Breast epithelium (tissue), 4 donors: ENCODE measurements around the gene FAM228B. TPM values are rescaled to one million over a fixed set of nuclear protein-coding genes. Genes with fewer than 3 reads are reported as not detected.

Source experiments
- DNase-seq, 2 donors: peaks; one replicate each; pipeline ENCODE4 v3.0.0-alpha.2; 2019; ENCODE audit warnings: low spot score in 2 of 2
- H3K27ac ChIP-seq, 2 donors: fragments of 200-600 bp; sonication (generic) in 1 of 2; one replicate each; pipeline ENCODE4 v1.5.1; 2016 to 2019; ENCODE audit warnings: mild to moderate bottlenecking in 1 of 2
- H3K27me3 ChIP-seq, 2 donors: fragments of 200-600 bp; sonication (generic) in 1 of 2; one replicate each; pipeline versions ENCODE4 v1.5.1 to v1.6.0; 2017 to 2019; ENCODE audit warnings: control low read depth in 1 of 2, mild to moderate bottlenecking in 1 of 2
- H3K36me3 ChIP-seq: fragments of 200-600 bp; one replicate; pipeline ENCODE4 v1.5.1; 2019
- H3K4me1 ChIP-seq, 2 donors: fragments of 200-600 bp; sonication (generic); one replicate each; pipeline ENCODE4 v1.5.1; 2016 to 2019; ENCODE audit warnings: control low read depth in 1 of 2
- H3K4me3 ChIP-seq, 3 donors: fragments of 200-600 bp; sonication (generic); 1 replicate in 2 of 3; 2 replicates in 1 of 3; pipeline ENCODE4 v1.5.1; 2016 to 2019; ENCODE audit warnings: mild to moderate bottlenecking in 3 of 3, moderate library complexity in 2 of 3
- H3K9me3 ChIP-seq, 2 donors: fragments of 200-600 bp; sonication (generic) in 1 of 2; one replicate each; pipeline ENCODE4 v1.5.1; 2016 to 2019; ENCODE audit warnings: control low read depth in 1 of 2
- CTCF ChIP-seq, 3 donors: fragments of 450-650 bp; IDR thresholded peaks; one replicate each; pipeline ENCODE4 v1.5.1; 2016 to 2017; ENCODE audit warnings: antibody characterized with exemption in 3 of 3, mild to moderate bottlenecking in 3 of 3, moderate library complexity in 3 of 3
- POLR2A ChIP-seq: fragments of 450-650 bp; IDR thresholded peaks from one replicate; pipeline ENCODE4 v1.6.1; 2016; ENCODE audit warnings: antibody characterized with exemption, mild to moderate bottlenecking, moderate library complexity
- POLR2AphosphoS5 ChIP-seq, 3 donors: sonication (generic); formaldehyde crosslinking; IDR thresholded peaks; one replicate each; pipeline ENCODE4 v1.6.1; 2017; ENCODE audit warnings: antibody characterized with exemption in 3 of 3
- intact Hi-C: fragments of 100-400 bp; cut with DNase I; formaldehyde crosslinking; loops from one replicate; pipeline ENCODE4 v1.15.1; 2023; ENCODE audit warnings: low total_unique reads
- total RNA-seq, 3 donors: library from RNA; depleted of rRNA; stranded (reverse); fragments of >200 nt; gene quantifications; one replicate each; pipeline ENCODE4 v1.1.0, GENCODE V29; 2016

FAM228B gene
- total RNA-seq, 3 donors from 2014 or later = 23.7 to 46.2 (median 30.9) TPM

- H3K27ac ChIP-seq = no peak overlapping the region
- intact Hi-C loops = no loop called here
Observed at GRCh38 chr2:24117902-24118301, 5.4 kb upstream of the FAM228B start.

GRCh38 chr2:24121066-24121465, 2.2 kb upstream of the FAM228B start:
- intact Hi-C loops = no loop called here
- TF ChIP-seq CTCF (IDR thresholded peaks at IDR 0.05) (no peak), POLR2A (no peak)
- no peak overlapping the region for H3K27ac ChIP-seq

More at GRCh38 chr2:24117902-24118301, 5.4 kb upstream of the FAM228B start:
- Histone ChIP-seq H3K36me3 (no peaks in the 10 kb centered on the region), H3K4me1 (no peaks in the 10 kb centered on the region), H3K4me3 (no peak overlapping the region), H3K27me3 (no peaks in the 10 kb centered on the region), H3K9me3 (peaks cover 0 to 6% of the 10 kb centered on the region in 2 donors)
- no peak for TF ChIP-seq CTCF (IDR thresholded peaks at IDR 0.05)
- no peak for TF ChIP-seq POLR2AphosphoS5 (IDR thresholded peaks at IDR 0.05)
- no peak for TF ChIP-seq POLR2A
- DNase-seq = no peak

GRCh38 chr2:24121469-24121868, 1.8 kb upstream of the FAM228B start:
- Histone ChIP-seq H3K9me3 (no peaks in the 10 kb centered on the region), H3K4me3 (no peak overlapping the region), H3K27ac (no peak overlapping the region), H3K4me1 (no peaks in the 10 kb centered on the region), H3K27me3 (no peaks in the 10 kb centered on the region), H3K36me3 (no peaks in the 10 kb centered on the region)
- no peak for TF ChIP-seq CTCF (IDR thresholded peaks at IDR 0.05)
- TF ChIP-seq POLR2A = no peak
- no peak for TF ChIP-seq POLR2AphosphoS5 (IDR thresholded peaks at IDR 0.05)
- no peak for DNase-seq
- intact Hi-C loops = no loop called here

More at GRCh38 chr2:24121066-24121465, 2.2 kb upstream of the FAM228B start:
- Histone ChIP-seq H3K36me3 (no peaks in the 10 kb centered on the region), H3K27me3 (no peaks in the 10 kb centered on the region), H3K9me3 (no peaks in the 10 kb centered on the region), H3K4me1 (no peaks in the 10 kb centered on the region), H3K4me3 (no peak overlapping the region)
- no peak for DNase-seq

GRCh38 chr2:24122366-24123194, 689 bp upstream of the FAM228B start:
- intact Hi-C loops = no loop called here

More at GRCh38 chr2:24122366-24123194, 689 bp upstream of the FAM228B start:
- DNase-seq = no peak
- H3K36me3 ChIP-seq = no peaks in the 10 kb centered on the region
- TF ChIP-seq POLR2A (no peak), CTCF (IDR thresholded peaks at IDR 0.05) (no peak), POLR2AphosphoS5 (IDR thresholded peaks at IDR 0.05) (no peak)
- no peaks in the 10 kb centered on the region for H3K4me1 ChIP-seq
- H3K27me3 ChIP-seq = no peaks in the 10 kb centered on the region
- H3K27ac ChIP-seq = peak overlapping the region; percentile 96 to 97
- H3K9me3 ChIP-seq = no peaks in the 10 kb centered on the region
- peak overlapping the region; percentile 63 to 87 (median 81) for H3K4me3 ChIP-seq
